HCT116 (cell line): ENCODE measurements around the gene ZNF74. TPM values are rescaled to one million over a fixed set of nuclear protein-coding genes. Genes with fewer than 3 reads are reported as not detected.
"Not testable (repeated sequence)": the region's sequence is repeated elsewhere in the genome, so short reads cannot be mapped to it uniquely, and the experiment has no call there.

ENCODE experiments used
- ATAC-seq: fragments of 200-7000 bp; cut with Tn5 transposase; 2 replicates; pipeline ENCODE4 v1.9.1; 2020; ENCODE audit warnings: mild to moderate bottlenecking, moderate library complexity
- BruUV-seq: library from RNA; stranded (reverse); fragments of 400-500 nt; replicated peaks from 2 replicates; lab custom pipeline; 2021; lab: Mats Ljungman, UMichigan
- CTCF ChIA-PET: fragments of 300-600 bp; sonication (Branson Sonifier 250); formaldehyde crosslinking; loops from one replicate; lab custom pipeline; 2021; ENCODE audit warnings: antibody characterized with exemption; lab: Charles Lee
- POLR2A ChIA-PET: fragments of 300-600, 350-600 bp; sonication (Branson Sonifier 250); formaldehyde crosslinking; loops from one replicate; lab custom pipeline; 2021; ENCODE audit warnings: antibody characterized with exemption; lab: Charles Lee
- RAD21 ChIA-PET, 2 experiments: fragments of 300-600 bp; sonication (Branson Sonifier 250); formaldehyde crosslinking; loops; one replicate each; lab custom pipeline; 2023; ENCODE audit warnings: low total read pairs in 2 of 2; ENCODE audit not compliant: uncharacterized antibody in 2 of 2, unreplicated experiment in 2 of 2, low non-redundant PET in 1 of 2; lab: Charles Lee
- DNase-seq: peaks from one replicate; pipeline ENCODE4 v3.0.0-alpha.2; 2010; ENCODE audit warnings: low read depth, low spot score
- H2AFZ ChIP-seq: fragments of 200-600 bp; shearing (Covaris generic), sonication (generic); 2 replicates; pipeline ENCODE4 v1.6.1; 2017; ENCODE audit warnings: low read depth, mixed run types, mixed read lengths, antibody characterized with exemption, low read length; ENCODE audit not compliant: poor library complexity, severe bottlenecking
- H3K27ac ChIP-seq: 2 replicates; pipeline ENCODE4 v1.5.1; 2012; ENCODE audit warnings: low read depth, low read length
- H3K27me3 ChIP-seq: fragments of 200-600 bp; sonication (generic); 2 replicates; pipeline ENCODE4 v1.6.1; 2016; ENCODE audit warnings: mixed run types, low read length, mixed read lengths; ENCODE audit not compliant: insufficient read depth
- H3K36me3 ChIP-seq, 2 experiments: fragments of 200-500 bp in 1 of 2; fragments of 200-600 bp in 1 of 2; sonication (Bioruptor generic) in 1 of 2; sonication (generic) in 1 of 2; 2 replicates each; pipeline versions ENCODE4 v1.5.1 to v1.6.1; 2014 to 2016; ENCODE audit warnings: low read length in 2 of 2, inconsistent platforms in 1 of 2, mixed read lengths in 1 of 2, mixed run types in 1 of 2; ENCODE audit not compliant: insufficient read depth in 2 of 2, control insufficient read depth in 1 of 2
- H3K4me1 ChIP-seq, 2 experiments: fragments of 200-600 bp in 1 of 2; sonication (generic) in 1 of 2; 2 replicates each; pipeline versions ENCODE4 v1.5.1 to v1.6.1; 2012 to 2017; ENCODE audit warnings: low read length in 2 of 2, inconsistent platforms in 1 of 2, mild to moderate bottlenecking in 1 of 2, mixed read lengths in 1 of 2, mixed run types in 1 of 2, moderate library complexity in 1 of 2; ENCODE audit not compliant: insufficient read depth in 2 of 2, control insufficient read depth in 1 of 2
- H3K4me2 ChIP-seq: fragments of 200-600 bp; sonication (generic); 2 replicates; pipeline ENCODE4 v1.6.1; 2017; ENCODE audit warnings: mixed run types, low read length, mixed read lengths
- H3K4me3 ChIP-seq, 2 experiments: fragments of 200-600 bp in 1 of 2; sonication (generic) in 1 of 2; replicated peaks in 1 of 2; 2 replicates each; pipeline ENCODE4 v1.5.1; 2011 to 2016; ENCODE audit warnings: low read length in 2 of 2, control low read depth in 1 of 2, low read depth in 1 of 2, mild to moderate bottlenecking in 1 of 2, mixed read lengths in 1 of 2, mixed run types in 1 of 2
- H3K79me2 ChIP-seq: fragments of 200-600 bp; sonication (generic); 2 replicates; pipeline ENCODE4 v1.6.1; 2017; ENCODE audit warnings: mild to moderate bottlenecking, mixed run types, low read length, moderate library complexity, mixed read lengths; ENCODE audit not compliant: insufficient read depth
- H3K9ac ChIP-seq: fragments of 200-600 bp; sonication (generic); 2 replicates; pipeline ENCODE4 v1.6.1; 2016; ENCODE audit warnings: low read length, mixed read lengths
- H3K9me2 ChIP-seq: fragments of 200-600 bp; sonication (generic), shearing (Covaris generic); 2 replicates; pipeline ENCODE4 v1.6.1; 2017; ENCODE audit warnings: mixed run types, mild to moderate bottlenecking, moderate library complexity; ENCODE audit not compliant: insufficient read depth
- H3K9me3 ChIP-seq, 2 experiments: fragments of 200-500 bp in 1 of 2; fragments of 200-600 bp in 1 of 2; sonication (Bioruptor generic) in 1 of 2; sonication (generic) in 1 of 2; 2 replicates each; pipeline ENCODE4 v1.6.1; 2014 to 2017; ENCODE audit warnings: low read length in 2 of 2, mixed read lengths in 2 of 2, inconsistent platforms in 1 of 2, low read depth in 1 of 2, mild to moderate bottlenecking in 1 of 2, mixed run types in 1 of 2, moderate library complexity in 1 of 2; ENCODE audit not compliant: control insufficient read depth in 1 of 2, insufficient read depth in 1 of 2
- H4K20me1 ChIP-seq: fragments of 200-600 bp; sonication (generic), shearing (Covaris generic); 2 replicates; pipeline ENCODE4 v1.6.1; 2017; ENCODE audit warnings: mixed run types, mild to moderate bottlenecking, moderate library complexity; ENCODE audit not compliant: insufficient read depth
- intact Hi-C: fragments of 100-400 bp; cut with micrococcal nuclease; formaldehyde crosslinking; loops from 2 replicates; pipeline ENCODE4 v1.10.0; 2022
- total RNA-seq: library from RNA; stranded (reverse); gene quantifications from one replicate; pipeline ENCODE4 v1.2.1, GENCODE V29; 2021; ENCODE audit not compliant: unreplicated experiment

ZNF74 gene
- total RNA-seq, 1 experiment from 2014 or later, result 15.4 TPM

- H3K4me3 ChIP-seq, CTCF ChIA-PET, H3K4me1 ChIP-seq, H3K4me2 ChIP-seq, H3K27me3 ChIP-seq, ATAC-seq, POLR2A ChIA-PET, H3K27ac ChIP-seq, H4K20me1 ChIP-seq, H3K79me2 ChIP-seq, H3K36me3 ChIP-seq, RAD21 ChIA-PET, BruUV-seq, H3K9me2 ChIP-seq, H2AFZ ChIP-seq, H3K9ac ChIP-seq, H3K9me3 ChIP-seq, DNase-seq, intact Hi-C loops: not testable (repeated sequence)
Observed at GRCh38 chr22:20357967-20358366, 36.0 kb upstream of the ZNF74 start.

- not testable (repeated sequence) for BruUV-seq, H4K20me1 ChIP-seq
Observed at GRCh38 chr22:20358503-20359239, 35.3 kb upstream of the ZNF74 start.

GRCh38 chr22:20360261-20360660 is 33.7 kb upstream of the ZNF74 start:
- DNase-seq, H2AFZ ChIP-seq, H3K36me3 ChIP-seq, H3K9me3 ChIP-seq, H3K4me3 ChIP-seq, intact Hi-C loops, H4K20me1 ChIP-seq, BruUV-seq, H3K27me3 ChIP-seq, H3K79me2 ChIP-seq, RAD21 ChIA-PET, H3K9ac ChIP-seq, H3K27ac ChIP-seq, CTCF ChIA-PET, POLR2A ChIA-PET, ATAC-seq, H3K4me1 ChIP-seq, H3K9me2 ChIP-seq, H3K4me2 ChIP-seq: not testable (repeated sequence)

More at GRCh38 chr22:20358503-20359239, 35.3 kb upstream of the ZNF74 start:
- H3K9me3 ChIP-seq, intact Hi-C loops, RAD21 ChIA-PET, H3K36me3 ChIP-seq, CTCF ChIA-PET, H3K27ac ChIP-seq, POLR2A ChIA-PET, H3K4me2 ChIP-seq, H3K4me1 ChIP-seq, H2AFZ ChIP-seq, H3K27me3 ChIP-seq, ATAC-seq, H3K9ac ChIP-seq, H3K4me3 ChIP-seq, DNase-seq, H3K9me2 ChIP-seq, H3K79me2 ChIP-seq: not testable (repeated sequence)

- H2AFZ ChIP-seq, BruUV-seq, H3K27me3 ChIP-seq, H3K9me3 ChIP-seq, H3K4me3 ChIP-seq, H3K36me3 ChIP-seq, DNase-seq, H3K27ac ChIP-seq, H3K4me1 ChIP-seq, H3K4me2 ChIP-seq, RAD21 ChIA-PET, intact Hi-C loops, H3K9me2 ChIP-seq, ATAC-seq, H3K9ac ChIP-seq, POLR2A ChIA-PET, CTCF ChIA-PET, H3K79me2 ChIP-seq, H4K20me1 ChIP-seq: not testable (repeated sequence)
Observed at GRCh38 chr22:20360866-20361751, 32.8 kb upstream of the ZNF74 start.
